ENCODE results near the gene TRIM59. TPM values are rescaled to one million over a fixed set of nuclear protein-coding genes. Genes with fewer than 3 reads are reported as not detected.

TRIM59 gene
- polyA plus RNA-seq, 6 donors from 2014 or later, result 2.9 to 37.2 (median 27.4) TPM

GRCh38 chr3:160398820-160399124 is 50.8 kb downstream of the TRIM59 start:
- ATAC-seq (ENCODE audit: low read depth in 2 of 2) (peak; percentile 0 to 1), DNase-seq (no peak)
- Mint-ChIP-seq H3K27ac (peak overlapping the region; percentile 97 to 100 (median 99)), H3K4me1 (peaks cover 33 to 37% (median 36%) of the 10 kb centered on the region in 3 donors), H3K9me3 (peaks cover 0 to 3% (median 0%) of the 10 kb centered on the region in 7 donors), H3K4me3 (peak overlapping the region; percentile 95 to 100 (median 98)), H3K36me3 (peaks cover under 1 to 10% of the 10 kb centered on the region in 2 donors), H3K27me3 (peaks cover 0 to 5% (median 0%) of the 10 kb centered on the region in 3 donors)

- ATAC-seq (ENCODE audit: low read depth in 2 of 2) (no peak), DNase-seq (no peak)
- peaks cover 16 to 20% (median 18%) of the 10 kb centered on the region in 3 donors for H3K4me1 Mint-ChIP-seq
- H3K9me3 Mint-ChIP-seq, result peaks cover 0 to 3% (median 0%) of the 10 kb centered on the region in 7 donors
- no peak overlapping the region for H3K27ac Mint-ChIP-seq
- H3K4me3 Mint-ChIP-seq, result no peak overlapping the region
- peaks cover 0 to 10% of the 10 kb centered on the region in 2 donors for H3K36me3 Mint-ChIP-seq
- H3K27me3 Mint-ChIP-seq, result no peaks in the 10 kb centered on the region
Measured at GRCh38 chr3:160395297-160395696, 54.3 kb downstream of the TRIM59 start.

DNA sequence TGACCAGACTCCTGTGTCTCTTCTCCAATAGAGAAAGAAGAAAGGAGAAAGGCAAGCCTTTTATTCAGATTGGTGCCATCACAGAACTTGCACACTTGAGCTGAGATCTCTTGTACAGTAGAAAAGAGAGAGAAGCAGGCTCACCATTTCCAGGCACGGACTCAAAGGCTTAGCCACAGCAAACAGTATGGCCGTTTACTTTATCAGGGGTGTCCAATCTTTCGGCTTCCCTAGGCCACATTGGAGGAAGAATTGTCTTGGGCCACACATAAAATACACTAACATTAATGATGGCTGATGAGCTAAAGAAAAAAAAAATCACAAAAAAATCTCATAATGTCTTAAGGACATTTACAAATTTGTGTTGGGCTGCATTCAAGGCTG is 55.6 kb downstream of the TRIM59 start:
- Mint-ChIP-seq H3K4me1 (peaks cover 11 to 19% (median 13%) of the 10 kb centered on the region in 3 donors), H3K9me3 (no peaks in the 10 kb centered on the region), H3K36me3 (peaks cover 0 to 3% of the 10 kb centered on the region in 2 donors), H3K27me3 (no peaks in the 10 kb centered on the region), H3K4me3 (no peak overlapping the region), H3K27ac (no peak overlapping the region)
- DNase-seq, result no peak
- no peak for ATAC-seq (ENCODE audit: low read depth in 2 of 2)

DNA sequence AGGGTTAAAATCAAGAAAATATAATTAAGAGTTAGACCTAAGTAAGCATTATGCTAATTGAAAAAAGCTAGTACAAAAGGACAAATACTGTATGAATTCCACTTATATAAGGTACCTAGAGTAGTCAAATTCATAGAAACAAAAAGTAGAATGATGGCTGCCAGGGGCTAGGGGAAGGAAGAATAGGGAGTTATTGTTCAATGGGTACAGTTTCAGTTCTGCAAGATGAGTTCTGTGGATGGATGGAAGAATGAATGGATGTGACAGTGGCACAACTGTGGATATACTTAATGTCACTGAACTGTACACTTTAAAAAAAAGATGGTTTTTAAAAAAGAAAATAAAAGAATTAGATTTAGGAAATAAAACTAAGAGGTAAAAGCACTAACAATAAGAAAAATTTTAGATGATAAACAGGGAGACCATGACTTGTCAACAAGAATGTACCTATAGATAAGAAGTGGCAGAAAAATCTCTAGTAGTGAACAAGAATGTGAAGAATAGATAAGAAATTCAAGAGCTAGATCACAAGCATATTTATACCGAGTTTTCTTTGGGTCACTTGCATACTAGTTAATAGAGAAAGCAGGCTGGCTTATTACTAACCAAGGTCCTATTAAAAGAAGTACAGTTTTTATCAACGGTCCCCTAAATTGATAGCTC is 56.1 kb downstream of the TRIM59 start:
- Mint-ChIP-seq H3K27ac (no peak overlapping the region), H3K36me3 (no peaks in the 10 kb centered on the region), H3K27me3 (no peaks in the 10 kb centered on the region), H3K4me1 (peaks cover 6 to 14% (median 8%) of the 10 kb centered on the region in 3 donors), H3K9me3 (no peaks in the 10 kb centered on the region), H3K4me3 (peak overlapping the region in 1 of 8 donors; percentile 12)
- no peak for DNase-seq
- peak in 1 of 2 donors; percentile 56 for ATAC-seq (ENCODE audit: low read depth in 2 of 2)

GRCh38 chr3:160392798-160393197 is 56.8 kb downstream of the TRIM59 start:
- no peaks in the 10 kb centered on the region for H3K36me3 Mint-ChIP-seq
- no peak overlapping the region for H3K4me3 Mint-ChIP-seq
- no peak for DNase-seq
- H3K27me3 Mint-ChIP-seq, result no peaks in the 10 kb centered on the region
- no peak for ATAC-seq (ENCODE audit: low read depth in 2 of 2)
- H3K4me1 Mint-ChIP-seq, result peaks cover 0 to 9% (median 4%) of the 10 kb centered on the region in 3 donors
- no peak overlapping the region for H3K27ac Mint-ChIP-seq
- H3K9me3 Mint-ChIP-seq, result no peaks in the 10 kb centered on the region

DNA sequence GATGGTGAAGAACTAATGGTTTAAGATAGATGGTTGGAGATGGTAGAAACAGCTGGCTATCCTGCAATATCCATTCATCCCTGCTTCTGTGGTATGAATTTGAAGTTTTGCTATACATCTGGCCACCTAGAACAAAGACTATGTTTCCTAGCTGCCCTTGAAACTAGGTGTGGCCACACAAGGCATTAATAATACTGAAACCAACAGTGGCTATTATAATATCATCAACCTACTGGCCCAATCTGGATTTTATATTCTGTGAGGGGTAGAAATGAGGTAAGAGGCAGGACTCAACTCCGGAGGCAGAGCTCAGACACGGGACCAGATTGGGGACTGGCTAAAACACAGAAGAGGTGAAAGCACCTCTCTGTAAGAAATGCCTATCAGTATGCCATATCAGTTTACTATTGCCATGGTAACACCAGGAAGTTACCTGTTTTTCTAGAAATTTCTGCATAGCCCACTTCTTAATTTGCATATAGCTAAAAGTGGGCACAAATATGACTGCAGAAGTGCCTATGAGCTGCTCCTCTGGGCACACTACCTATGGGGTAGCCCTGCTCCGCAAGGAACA is 58.9 kb downstream of the TRIM59 start:
- no peaks in the 10 kb centered on the region for H3K27me3 Mint-ChIP-seq
- no peak for DNase-seq
- H3K36me3 Mint-ChIP-seq, result no peaks in the 10 kb centered on the region
- H3K27ac Mint-ChIP-seq, result no peak overlapping the region
- no peak for ATAC-seq (ENCODE audit: low read depth in 2 of 2)
- no peaks in the 10 kb centered on the region for H3K9me3 Mint-ChIP-seq
- H3K4me3 Mint-ChIP-seq, result no peak overlapping the region
- peaks cover 0 to 10% (median 9%) of the 10 kb centered on the region in 3 donors for H3K4me1 Mint-ChIP-seq

Other genes starting within 250 kb of the TRIM59 start
- not detected for gene C3orf80, start 224.4 kb downstream of the TRIM59 start, polyA plus RNA-seq (ENCODE audit: low read depth in 6 of 6)
- 1 to 10 TPM; 4.0 to 8.4 (median 5.6) TPM for gene IFT80, start 50.6 kb downstream of the TRIM59 start, polyA plus RNA-seq (ENCODE audit: low read depth in 6 of 6)
- gene SMC4, start 50.1 kb downstream of the TRIM59 start, polyA plus RNA-seq (ENCODE audit: low read depth in 6 of 6), result 10 to 100 TPM; 36.3 to 51.1 (median 46.1) TPM
- gene KPNA4, start 115.8 kb upstream of the TRIM59 start, polyA plus RNA-seq (ENCODE audit: low read depth in 6 of 6), result 10 to 100 TPM in 4 of 6 donors, 1 to 10 TPM in 2; 6.2 to 11.1 (median 10.1) TPM
- gene ARL14, start 227.4 kb upstream of the TRIM59 start, polyA plus RNA-seq (ENCODE audit: low read depth in 6 of 6), result not detected

Data from naive B cell (primary cell).